ENCODE results near the gene LEKR1.
"Not testable (repeated sequence)": the region's sequence is repeated elsewhere in the genome, so short reads cannot be mapped to it uniquely, and the experiment has no call there.

The LEKR1 gene

GRCh38 chr3:156910831-156911230 is 84.7 kb downstream of the LEKR1 start:
- DNase-seq = not testable (repeated sequence)

GRCh38 chr3:156914300-156914699 is 88.1 kb downstream of the LEKR1 start:
- not testable (repeated sequence) for DNase-seq

DNA sequence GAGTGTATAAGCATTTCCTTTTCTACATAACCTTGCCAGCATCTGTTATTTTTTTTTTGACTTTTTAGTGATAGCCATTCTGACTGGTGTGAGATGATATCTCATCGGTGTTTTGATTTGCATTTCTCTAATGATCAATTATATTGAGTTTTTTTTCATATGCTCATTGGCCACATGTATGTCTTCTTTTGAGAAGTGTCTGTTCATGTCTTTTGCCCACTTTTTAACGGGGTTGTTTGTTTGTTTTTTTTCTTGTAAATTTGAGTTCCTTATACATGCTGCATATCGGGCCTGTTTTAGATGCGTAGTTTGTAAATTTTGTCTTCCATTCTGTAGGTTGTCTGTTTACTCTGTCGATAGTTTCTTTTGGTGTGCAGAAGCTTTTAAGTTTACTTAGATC is 89.2 kb downstream of the LEKR1 start:
- no peak for DNase-seq

- DNase-seq = no peak
These were observed 92.6 kb downstream of the LEKR1 start for GRCh38 chr3:156918746-156919145.

- DNase-seq = no peak
These were observed 93.7 kb downstream of the LEKR1 start for GRCh38 chr3:156919818-156920217.

DNA sequence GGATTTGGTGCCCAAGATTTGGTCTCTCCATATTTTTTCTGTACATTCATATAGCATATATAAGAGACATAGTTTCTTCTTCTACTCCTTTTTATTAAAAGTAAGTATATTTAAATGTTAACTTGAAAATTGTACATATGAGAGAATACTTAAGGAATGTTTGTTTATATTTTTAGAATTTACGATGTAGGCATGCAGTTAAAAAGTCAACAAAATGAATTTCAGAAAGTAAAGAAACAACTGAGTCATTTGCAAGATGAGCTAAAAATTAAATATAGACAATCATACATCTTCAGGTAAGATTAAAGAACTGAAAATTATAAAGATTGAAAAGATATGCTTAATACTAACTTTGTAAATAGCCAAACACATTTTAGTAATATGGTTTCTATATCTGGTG is 94.2 kb downstream of the LEKR1 start:
- no peak for DNase-seq

DNA sequence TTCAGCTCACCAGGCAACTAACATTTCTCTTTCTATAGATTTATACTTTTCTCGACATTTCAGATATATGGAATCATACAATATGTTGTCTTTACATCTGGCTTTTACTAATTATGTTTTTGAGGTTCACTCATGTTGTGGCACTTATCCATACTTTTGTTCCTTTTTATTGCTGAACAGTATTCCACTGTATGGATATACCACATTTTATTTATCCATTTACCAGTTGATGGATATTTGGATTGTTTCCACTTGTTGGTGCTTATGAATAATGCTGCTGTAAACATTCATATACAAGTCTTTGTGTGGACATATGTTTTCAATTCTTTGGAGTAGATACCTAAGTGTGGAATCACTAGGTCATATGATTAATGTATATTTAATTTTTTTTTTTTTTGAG is 97.2 kb downstream of the LEKR1 start:
- DNase-seq = no peak

DNA sequence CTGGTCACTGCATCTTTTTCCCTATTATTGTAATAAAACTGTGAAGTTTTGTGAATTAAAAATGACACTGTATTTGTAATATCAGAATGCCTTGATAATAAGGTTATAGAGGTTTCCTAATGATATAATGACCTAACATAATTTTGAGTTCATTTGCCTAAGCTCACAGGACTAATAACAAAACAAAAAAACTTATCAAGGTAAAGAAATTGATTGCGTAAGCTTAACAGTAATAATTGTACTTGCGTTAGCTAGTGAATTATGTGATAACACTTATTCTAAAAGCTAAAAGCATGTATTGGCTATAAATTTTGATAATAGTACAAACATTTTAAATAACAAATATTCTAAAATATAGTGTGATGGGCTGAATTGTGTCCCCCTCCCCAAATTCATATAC is 112.6 kb downstream of the LEKR1 start:
- DNase-seq = no peak

DNA sequence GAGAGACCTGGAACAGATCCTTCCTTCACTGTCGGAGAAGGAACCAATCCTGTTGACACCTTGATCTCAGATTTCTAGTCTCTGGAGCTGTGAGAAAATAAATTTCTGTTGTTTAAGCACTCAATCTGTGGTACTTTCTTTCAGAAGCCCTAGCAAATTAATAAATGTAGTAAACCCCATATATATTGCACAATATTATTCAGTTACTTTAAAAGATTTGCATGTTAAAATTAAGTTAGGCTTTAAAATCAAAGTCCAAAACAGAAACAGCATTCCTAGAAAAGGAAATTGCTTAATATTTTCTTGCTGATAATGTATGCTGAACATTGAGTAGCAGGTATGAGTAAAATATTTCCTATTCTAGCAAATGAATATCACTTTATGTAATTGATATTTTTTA is 113.2 kb downstream of the LEKR1 start:
- DNase-seq = no peak

DNA sequence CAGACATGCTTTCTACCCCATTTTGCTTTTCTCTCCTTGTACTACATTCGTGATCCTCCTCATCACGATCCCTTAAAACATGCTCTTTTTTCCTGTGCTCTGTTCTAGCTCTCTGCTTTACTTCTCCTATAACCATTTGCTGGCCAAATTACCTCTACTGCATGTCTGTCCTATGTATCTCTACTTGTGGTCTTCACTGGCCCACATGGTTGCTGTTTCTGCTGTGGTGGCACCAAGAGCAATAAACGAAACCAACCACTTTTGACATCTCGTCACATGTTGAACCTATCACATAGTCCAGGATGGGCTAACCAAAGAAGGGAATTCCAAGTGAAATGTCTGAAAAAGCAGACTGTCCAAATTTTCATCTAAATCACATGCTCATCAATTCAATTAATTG is 115.2 kb downstream of the LEKR1 start:
- DNase-seq = no peak

GRCh38 chr3:156948402-156949210 is 122.5 kb downstream of the LEKR1 start:
- no peak for DNase-seq

DNA sequence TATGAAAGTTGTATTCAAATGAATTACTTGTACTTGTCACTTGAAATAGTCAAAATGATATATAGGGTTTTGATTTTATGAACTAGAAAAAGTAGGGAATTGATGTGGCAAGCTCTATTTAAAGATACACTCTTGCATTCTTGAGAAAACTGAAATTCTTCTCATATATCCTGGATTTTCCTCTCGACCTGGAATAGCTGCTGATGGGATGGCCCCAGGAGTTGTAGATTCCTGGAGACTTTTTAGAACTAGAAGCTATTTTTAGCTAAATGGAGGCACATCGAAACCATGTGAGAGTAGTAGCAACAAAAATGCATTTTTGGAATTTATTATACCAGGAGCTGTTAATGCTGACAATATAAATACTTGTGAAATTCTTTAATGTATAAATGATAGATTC is 125.9 kb downstream of the LEKR1 start:
- DNase-seq = no peak

DNA sequence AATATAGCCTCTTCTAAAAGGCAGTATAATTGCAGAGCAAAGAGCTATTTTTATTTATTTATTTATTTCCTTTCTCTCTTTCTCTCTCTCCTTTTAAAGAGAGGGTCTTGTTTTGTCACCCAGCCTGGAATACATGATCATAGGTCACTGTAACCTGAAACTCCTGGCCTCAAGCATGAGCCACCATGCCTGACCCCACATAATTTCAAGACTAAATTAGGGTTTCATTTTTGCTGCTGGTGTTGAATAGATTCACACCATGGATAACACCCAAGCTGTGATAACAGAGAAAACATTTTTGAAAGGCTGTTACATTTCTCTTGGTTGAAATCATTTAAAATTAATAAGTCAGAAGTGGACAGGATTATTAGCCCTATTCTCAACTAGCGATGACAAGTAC is 131.6 kb downstream of the LEKR1 start:
- DNase-seq = no peak

DNA sequence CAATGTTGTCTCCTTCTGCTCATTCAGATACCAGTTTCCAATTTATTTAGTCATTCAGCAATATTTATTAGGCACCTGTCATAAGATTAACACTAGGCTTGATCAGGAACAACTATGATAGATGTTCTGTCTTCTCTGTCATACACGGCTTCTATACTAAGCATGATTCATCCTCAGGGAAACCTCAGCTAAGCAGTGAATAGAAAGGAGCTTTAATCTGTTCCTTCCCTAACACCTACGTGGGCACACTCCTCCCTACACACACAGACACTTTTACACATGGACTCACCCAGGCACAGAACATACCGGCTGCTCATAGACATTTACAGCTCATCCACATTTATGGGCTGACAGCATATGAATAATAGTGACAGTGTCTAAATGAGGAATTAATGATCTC is 136.9 kb downstream of the LEKR1 start:
- no peak for DNase-seq

DNA sequence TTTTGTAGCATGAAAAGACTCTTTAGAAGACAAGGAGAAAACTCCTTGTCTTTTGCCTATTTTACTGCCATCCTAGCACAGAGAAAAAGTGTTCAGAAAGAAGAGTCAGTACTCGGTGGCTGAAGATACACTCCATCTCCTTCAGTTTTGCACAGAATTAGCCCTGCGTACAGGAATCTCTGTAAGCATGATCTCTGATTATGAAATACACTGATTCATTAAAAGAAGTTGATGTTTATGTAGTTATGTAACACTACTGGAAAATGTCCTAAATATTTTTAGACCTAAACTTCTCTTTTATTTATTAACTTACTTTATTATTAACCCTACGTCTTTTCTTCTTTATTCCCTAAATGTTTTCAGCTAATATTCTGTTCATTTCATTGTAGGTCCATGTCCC is 138.4 kb downstream of the LEKR1 start:
- no peak for DNase-seq

GRCh38 chr3:156966349-156966748 is 140.2 kb downstream of the LEKR1 start:
- not testable (repeated sequence) for DNase-seq

GRCh38 chr3:156973954-156974353 is 147.8 kb downstream of the LEKR1 start:
- DNase-seq = no peak

DNA sequence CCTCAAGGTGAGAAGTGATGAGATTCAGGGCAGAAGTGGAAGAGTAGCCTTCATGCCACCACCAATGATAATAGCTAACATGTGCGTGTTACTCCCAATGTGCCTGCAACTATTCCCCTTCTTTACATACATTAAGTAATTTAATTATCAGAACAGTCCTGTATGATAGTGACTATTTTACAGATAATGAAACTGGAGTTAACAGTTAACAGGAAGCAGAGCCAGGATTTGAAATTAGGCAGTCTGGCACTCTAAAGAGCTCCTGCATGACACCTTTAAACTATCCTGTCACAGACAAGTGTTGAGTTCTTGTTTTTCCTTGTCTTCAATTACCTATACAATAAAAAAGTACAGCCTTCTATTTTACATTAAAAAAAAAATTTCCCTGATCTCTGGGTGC is 148.8 kb downstream of the LEKR1 start:
- DNase-seq = no peak

DNA sequence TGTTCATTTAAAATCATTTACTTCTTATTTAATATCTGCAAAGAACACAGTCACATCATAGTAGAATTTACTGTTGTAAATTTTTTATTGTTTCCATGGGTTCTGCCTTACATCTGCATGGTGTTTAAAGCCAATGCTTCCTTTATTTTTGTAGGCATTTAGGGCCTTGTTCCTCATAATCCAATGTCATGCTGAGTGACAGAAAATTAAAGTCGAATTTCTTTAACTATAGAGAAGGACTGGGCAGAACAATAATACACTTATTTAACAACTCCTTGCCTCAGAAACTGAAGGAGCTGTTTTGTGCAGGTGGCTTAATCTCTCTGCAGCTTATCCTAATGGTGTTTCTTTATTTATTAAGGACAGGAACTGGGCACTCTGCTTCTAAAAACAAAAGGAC is 149.6 kb downstream of the LEKR1 start:
- DNase-seq = no peak

GRCh38 chr3:156976933-156977332 is 150.8 kb downstream of the LEKR1 start:
- DNase-seq = no peak

- no peak for DNase-seq
These were observed 152.4 kb downstream of the LEKR1 start for GRCh38 chr3:156978481-156978961.

- DNase-seq = no peak
These were observed 154.9 kb downstream of the LEKR1 start for GRCh38 chr3:156981005-156981404.

GRCh38 chr3:156983559-156983958 is 157.4 kb downstream of the LEKR1 start:
- DNase-seq = no peak

GRCh38 chr3:156985711-156986110 is 159.6 kb downstream of the LEKR1 start:
- no peak for DNase-seq

DNA sequence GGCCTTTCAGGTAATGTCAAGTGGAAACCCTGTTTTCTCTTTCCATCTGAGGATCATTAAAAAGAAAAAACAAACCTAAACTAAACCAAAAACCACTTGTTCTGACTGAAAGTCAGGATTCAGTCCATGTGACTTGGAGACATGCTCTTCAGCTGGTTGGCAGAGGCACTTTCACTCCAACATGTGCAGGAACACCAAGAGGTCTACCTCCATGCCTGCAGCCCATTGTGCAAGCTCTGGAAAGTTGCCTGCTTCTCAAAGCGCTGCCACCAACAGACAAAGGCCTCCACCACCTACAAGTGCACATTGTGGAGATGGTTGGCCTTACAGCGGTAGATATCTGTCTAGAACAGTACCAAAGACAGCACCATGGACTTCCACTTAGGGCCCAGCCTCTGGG is 161.8 kb downstream of the LEKR1 start:
- no peak for DNase-seq
